ENCODE measurements around the gene TJP1.

The TJP1 gene

GRCh38 chr15:29651476-29652233 is 170.6 kb downstream of the TJP1 start:
- no peak for DNase-seq

All from NCI-H2029 (cell line).